IMR-90 (cell line): ENCODE measurements around the gene PGA4. TPM values are rescaled to one million over a fixed set of nuclear protein-coding genes. Genes with fewer than 3 reads are reported as not detected.

Source experiments
- BHLHE40 ChIP-seq: fragments of 150-350 bp; IDR thresholded peaks from 2 replicates; pipeline ENCODE4 v1.6.1; 2016; ENCODE audit warnings: mild to moderate bottlenecking, low read depth, low read length
- CEBPB ChIP-seq: IDR thresholded peaks from 2 replicates; pipeline ENCODE4 v1.6.1; 2012; ENCODE audit warnings: low read depth, low read length, improper control_type of control experiment
- MAFK ChIP-seq: IDR thresholded peaks from 2 replicates; pipeline ENCODE4 v1.6.1; 2012; ENCODE audit warnings: low read depth, low read length, improper control_type of control experiment
- POLR2A ChIP-seq: IDR thresholded peaks from 2 replicates; pipeline ENCODE4 v1.6.1; 2012; ENCODE audit warnings: mild to moderate bottlenecking, low read depth, low read length
- polyA plus RNA-seq, 3 experiments: library from polyadenylated mRNA; depleted of rRNA; stranded (reverse); fragments of >200 nt; gene quantifications; 2 replicates each; pipeline ENCODE4 v1.2.3, GENCODE V29; 2012; ENCODE audit warnings: low replicate concordance in 1 of 3
- total RNA-seq: library from RNA; depleted of rRNA; stranded (reverse); fragments of >200 nt; gene quantifications from 2 replicates; pipeline ENCODE4 v1.2.3, GENCODE V29; 2012
- TF ChIP-seq, protein P1 (sequence below): fragments of 150-350 bp; IDR thresholded peaks from 2 replicates; pipeline ENCODE4 v1.6.1; 2017; ENCODE audit warnings: mild to moderate bottlenecking, antibody characterized with exemption, low read length, low read depth
- TF ChIP-seq, protein P2 (sequence below): fragments of 150-350 bp; IDR thresholded peaks from 2 replicates; pipeline ENCODE4 v1.6.1; 2016; ENCODE audit warnings: low read depth, mild to moderate bottlenecking, low read length, moderate library complexity, borderline replicate concordance

The PGA4 gene
- total and polyA plus RNA-seq, 2 of the 4 experiments (the other 2 are of a cell fraction) = not detected

DNA sequence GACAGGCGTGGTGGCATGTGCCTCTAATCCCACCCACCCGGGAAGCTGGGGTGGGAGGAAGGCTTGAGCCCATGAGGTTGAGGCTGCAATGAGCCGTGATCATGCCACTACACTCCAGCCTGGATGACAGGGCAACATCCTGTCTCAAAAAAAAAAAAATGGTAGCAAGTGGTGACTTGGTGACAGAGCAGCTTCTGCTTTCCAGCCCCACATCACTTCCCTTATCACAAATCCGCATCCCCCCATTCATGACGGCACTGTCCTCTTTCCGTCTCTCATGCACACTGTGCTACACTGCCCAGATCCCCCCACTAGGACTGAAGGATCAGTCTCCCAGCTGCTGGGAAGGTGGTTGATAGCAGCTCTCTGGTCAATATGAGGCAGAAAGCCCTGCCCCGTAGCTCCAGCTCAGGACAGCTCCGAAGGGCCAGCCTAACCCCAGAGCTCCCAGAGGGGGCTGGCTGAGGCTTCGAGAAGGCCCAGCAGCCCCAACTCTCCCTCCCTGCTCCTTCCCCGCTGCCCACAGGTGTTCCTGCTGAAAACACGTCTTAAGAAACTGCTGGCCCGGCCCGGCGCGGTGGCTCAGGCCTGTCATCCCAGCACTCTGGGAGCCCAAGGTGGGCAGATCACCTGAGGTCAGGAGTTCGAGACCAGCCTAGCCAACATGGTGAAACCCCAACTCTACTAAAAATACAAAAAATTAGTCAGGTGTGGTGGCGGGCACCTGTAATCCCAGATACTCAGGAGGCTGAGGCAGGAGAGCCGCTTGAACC lies 34.7 kb downstream of the PGA4 start (continued):
- TF ChIP-seq, protein P1, sequence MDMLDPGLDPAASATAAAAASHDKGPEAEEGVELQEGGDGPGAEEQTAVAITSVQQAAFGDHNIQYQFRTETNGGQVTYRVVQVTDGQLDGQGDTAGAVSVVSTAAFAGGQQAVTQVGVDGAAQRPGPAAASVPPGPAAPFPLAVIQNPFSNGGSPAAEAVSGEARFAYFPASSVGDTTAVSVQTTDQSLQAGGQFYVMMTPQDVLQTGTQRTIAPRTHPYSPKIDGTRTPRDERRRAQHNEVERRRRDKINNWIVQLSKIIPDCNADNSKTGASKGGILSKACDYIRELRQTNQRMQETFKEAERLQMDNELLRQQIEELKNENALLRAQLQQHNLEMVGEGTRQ = no peak
- TF ChIP-seq, protein P2, sequence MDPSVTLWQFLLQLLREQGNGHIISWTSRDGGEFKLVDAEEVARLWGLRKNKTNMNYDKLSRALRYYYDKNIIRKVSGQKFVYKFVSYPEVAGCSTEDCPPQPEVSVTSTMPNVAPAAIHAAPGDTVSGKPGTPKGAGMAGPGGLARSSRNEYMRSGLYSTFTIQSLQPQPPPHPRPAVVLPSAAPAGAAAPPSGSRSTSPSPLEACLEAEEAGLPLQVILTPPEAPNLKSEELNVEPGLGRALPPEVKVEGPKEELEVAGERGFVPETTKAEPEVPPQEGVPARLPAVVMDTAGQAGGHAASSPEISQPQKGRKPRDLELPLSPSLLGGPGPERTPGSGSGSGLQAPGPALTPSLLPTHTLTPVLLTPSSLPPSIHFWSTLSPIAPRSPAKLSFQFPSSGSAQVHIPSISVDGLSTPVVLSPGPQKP = no peak
- TF ChIP-seq POLR2A (no peak), CEBPB (no peak), MAFK (no peak), BHLHE40 (no peak)
